Brain microvascular endothelial cell (primary cell): ENCODE results near the gene TLCD2.

Experiments used
- DNase-seq: peaks from one replicate; pipeline ENCODE4 v3.0.0-alpha.2; 2020
- H3K27ac ChIP-seq: fragments of 250-450 bp; sonication (Bioruptor Pico); 2 replicates; pipeline ENCODE4 v1.5.1; 2020; ENCODE audit warnings: mild to moderate bottlenecking, moderate library complexity
- H3K27me3 ChIP-seq: fragments of 250-450 bp; sonication (Bioruptor Pico); replicated peaks from 2 replicates; pipeline ENCODE4 v1.5.1; 2020; ENCODE audit warnings: mild to moderate bottlenecking
- H3K36me3 ChIP-seq: fragments of 250-450 bp; sonication (Bioruptor Pico); replicated peaks from 2 replicates; pipeline ENCODE4 v1.5.1; 2020; ENCODE audit warnings: mild to moderate bottlenecking
- H3K4me3 ChIP-seq: 2 replicates; pipeline ENCODE4 v1.5.1; 2011; ENCODE audit warnings: low read depth, mild to moderate bottlenecking, control low read depth, low read length, moderate library complexity
- in situ Hi-C: cut with HindIII; loops from 2 replicates; pipeline ENCODE4 v1.10.0; 2017; ENCODE audit warnings: low sequenced_read_pairs, low pct_ligation_motif_present
- TF ChIP-seq, protein P1 (sequence below): IDR thresholded peaks from 2 replicates; pipeline ENCODE4 v1.5.1; 2011; ENCODE audit warnings: low read depth, mild to moderate bottlenecking, moderate library complexity, low read length, control low read depth, inconsistent platforms; ENCODE audit errors: missing control alignments

TLCD2 gene

DNA sequence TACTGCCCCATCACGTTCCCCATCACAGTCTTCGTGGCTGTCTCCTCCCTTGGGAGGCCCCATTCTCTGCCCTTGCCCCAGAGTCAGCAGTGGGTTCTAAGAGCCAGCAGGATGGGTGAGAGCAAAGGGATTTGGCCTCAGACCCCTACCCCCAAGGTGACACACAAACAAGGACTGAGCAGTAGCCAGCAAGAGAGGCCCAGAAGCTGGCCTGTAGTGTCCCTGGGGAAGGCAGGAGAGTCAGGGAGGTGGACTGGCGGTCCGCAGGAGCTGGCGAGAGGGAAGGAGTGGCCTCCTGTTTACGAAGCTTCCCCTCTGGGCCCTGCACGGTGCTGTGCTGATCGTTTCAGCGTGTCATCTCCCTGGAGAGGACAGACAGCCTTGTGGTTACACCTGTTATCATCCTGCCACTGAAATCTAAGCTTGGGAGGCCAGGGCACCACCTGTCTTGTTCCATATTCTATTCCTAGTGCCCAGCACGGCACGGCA lies 22.7 kb upstream of the TLCD2 start:
- TF ChIP-seq, protein P1, sequence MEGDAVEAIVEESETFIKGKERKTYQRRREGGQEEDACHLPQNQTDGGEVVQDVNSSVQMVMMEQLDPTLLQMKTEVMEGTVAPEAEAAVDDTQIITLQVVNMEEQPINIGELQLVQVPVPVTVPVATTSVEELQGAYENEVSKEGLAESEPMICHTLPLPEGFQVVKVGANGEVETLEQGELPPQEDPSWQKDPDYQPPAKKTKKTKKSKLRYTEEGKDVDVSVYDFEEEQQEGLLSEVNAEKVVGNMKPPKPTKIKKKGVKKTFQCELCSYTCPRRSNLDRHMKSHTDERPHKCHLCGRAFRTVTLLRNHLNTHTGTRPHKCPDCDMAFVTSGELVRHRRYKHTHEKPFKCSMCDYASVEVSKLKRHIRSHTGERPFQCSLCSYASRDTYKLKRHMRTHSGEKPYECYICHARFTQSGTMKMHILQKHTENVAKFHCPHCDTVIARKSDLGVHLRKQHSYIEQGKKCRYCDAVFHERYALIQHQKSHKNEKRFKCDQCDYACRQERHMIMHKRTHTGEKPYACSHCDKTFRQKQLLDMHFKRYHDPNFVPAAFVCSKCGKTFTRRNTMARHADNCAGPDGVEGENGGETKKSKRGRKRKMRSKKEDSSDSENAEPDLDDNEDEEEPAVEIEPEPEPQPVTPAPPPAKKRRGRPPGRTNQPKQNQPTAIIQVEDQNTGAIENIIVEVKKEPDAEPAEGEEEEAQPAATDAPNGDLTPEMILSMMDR: no peak
- Histone ChIP-seq H3K36me3 (peaks cover 13% of the 10 kb centered on the region), H3K27ac (no peak overlapping the region), H3K27me3 (no peaks in the 10 kb centered on the region), H3K4me3 (no peak overlapping the region)
- DNase-seq: no peak
- in situ Hi-C loops: no loop called here

DNA sequence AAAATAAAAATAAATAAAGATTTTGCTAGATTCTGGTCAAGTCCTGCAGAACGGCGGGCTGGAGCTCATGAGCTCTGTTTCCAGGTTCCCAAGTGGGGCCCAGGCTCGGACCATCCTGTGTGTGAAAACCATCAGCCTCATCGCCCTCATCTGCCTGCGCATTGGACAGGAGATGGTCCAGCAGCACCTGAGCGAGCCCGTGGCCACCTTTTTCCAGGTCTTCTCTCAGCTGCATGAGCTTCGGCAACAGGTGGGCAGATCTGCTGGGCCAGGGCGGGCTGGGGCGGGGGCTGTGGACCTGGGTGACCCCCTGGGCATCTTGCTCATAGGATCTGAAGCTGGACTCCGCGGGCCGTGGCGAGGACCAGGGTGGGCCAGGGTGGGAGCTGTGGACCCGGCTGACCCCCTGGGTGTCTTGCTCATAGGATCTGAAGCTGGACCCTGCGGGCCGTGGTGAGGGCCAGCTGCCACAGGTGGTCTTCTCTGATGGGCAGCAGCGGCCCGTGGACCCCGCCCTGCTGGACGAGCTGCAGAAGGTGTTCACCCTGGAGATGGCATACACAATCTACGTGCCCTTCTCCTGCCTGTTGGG lies 22.2 kb upstream of the TLCD2 start:
- Histone ChIP-seq H3K27ac (no peak overlapping the region), H3K36me3 (peaks cover 12% of the 10 kb centered on the region), H3K4me3 (no peak overlapping the region), H3K27me3 (no peaks in the 10 kb centered on the region)
- TF ChIP-seq, protein P1: no peak
- DNase-seq: no peak
- in situ Hi-C loops: no loop called here

DNA sequence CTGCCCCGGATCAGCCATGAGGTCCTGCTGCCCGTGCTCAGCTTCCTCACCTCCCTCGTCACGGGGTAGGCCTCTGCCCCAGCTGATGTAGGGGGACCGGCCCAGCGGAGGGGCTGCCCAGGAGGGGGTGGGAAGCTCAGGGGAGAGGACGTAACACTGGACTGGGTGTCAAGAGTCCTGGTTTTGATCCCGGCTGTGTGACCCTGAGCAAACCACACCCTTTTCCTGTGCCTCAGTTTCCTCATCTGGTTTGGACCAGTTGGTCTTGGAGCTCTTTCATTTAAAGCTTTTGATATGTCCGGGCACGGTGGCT lies 21.0 kb upstream of the TLCD2 start:
- in situ Hi-C loops: no loop called here
- Histone ChIP-seq H3K27ac (peak overlapping the region; percentile 65), H3K27me3 (no peaks in the 10 kb centered on the region), H3K36me3 (peaks cover 11% of the 10 kb centered on the region), H3K4me3 (no peak overlapping the region)
- DNase-seq: no peak
- TF ChIP-seq, protein P1: no peak

DNA sequence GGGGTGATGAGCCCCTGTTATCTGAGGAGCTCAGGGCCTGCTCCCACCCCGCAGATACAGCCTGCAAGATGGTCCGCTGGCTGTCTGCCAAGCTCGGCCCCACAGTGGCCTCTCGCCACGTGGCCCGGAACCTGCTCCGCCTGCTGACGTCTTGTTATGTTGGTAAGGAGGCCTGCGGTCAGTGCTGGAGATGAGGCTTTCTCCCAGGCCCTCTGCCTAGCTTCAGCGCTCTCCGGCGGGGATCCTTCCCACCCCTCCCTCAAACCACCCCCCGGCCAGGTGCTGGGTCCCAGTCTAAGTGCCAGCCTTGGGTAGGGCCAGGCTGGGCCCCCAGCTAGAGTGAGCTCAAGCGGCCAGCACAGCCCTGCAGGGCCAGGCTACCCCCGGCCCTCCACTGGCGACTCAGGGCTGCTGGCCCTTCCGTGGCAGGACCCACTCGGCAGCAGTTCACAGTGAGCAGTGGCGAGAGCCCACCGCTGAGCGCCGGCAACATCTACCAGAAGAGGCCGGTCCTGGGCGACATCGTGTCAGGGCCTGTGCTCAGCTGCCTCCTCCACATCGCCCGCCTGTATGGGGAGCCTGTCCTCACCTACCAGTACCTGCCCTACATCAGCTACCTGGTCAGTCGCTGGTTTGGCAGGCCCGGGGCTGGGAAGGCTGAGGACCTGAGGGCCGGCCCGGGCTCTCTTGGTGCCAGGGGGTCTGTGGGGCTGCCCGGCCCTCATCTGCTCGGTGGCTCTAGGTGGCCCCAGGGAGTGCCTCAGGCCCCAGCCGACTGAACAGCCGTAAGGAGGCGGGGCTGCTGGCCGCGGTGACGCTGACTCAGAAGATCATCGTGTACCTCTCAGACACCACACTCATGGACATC lies 20.4 kb upstream of the TLCD2 start:
- H3K27ac ChIP-seq: peak overlapping the region; percentile 65
- H3K36me3 ChIP-seq: peaks cover 11% of the 10 kb centered on the region
- no peaks in the 10 kb centered on the region for H3K27me3 ChIP-seq
- in situ Hi-C loops: no loop called here
- peak; percentile 77 for DNase-seq
- no peak overlapping the region for H3K4me3 ChIP-seq
- TF ChIP-seq, protein P1: no peak

DNA sequence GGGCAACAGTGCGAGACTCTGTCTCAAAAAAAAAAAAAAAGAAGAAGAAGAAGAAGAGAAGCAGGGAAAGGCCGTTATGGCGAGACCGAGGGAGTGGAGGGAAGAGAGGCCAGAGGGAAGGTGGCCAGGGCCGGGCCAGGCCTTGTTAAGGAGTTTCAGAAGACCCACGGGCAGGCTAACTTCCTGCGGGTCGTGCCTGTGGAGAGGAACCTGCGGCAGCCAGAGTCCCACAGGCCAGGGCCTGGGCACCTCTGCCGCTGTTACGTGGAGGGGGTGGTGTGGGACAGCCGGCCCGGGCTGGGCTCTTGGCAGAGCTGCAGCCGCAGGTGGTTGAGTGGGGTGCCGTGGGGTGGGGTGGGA lies 19.8 kb upstream of the TLCD2 start:
- in situ Hi-C loops: no loop called here
- TF ChIP-seq, protein P1: no peak
- no peaks in the 10 kb centered on the region for H3K27me3 ChIP-seq
- no peak overlapping the region for H3K27ac ChIP-seq
- no peak overlapping the region for H3K4me3 ChIP-seq
- peaks cover 11% of the 10 kb centered on the region for H3K36me3 ChIP-seq
- DNase-seq: no peak
